H9 (cell line): ENCODE measurements around the gene CD3D. TPM values are rescaled to one million over a fixed set of nuclear protein-coding genes. Genes with fewer than 3 reads are reported as not detected.
A peak's percentile ranks its signal among the peaks of the same experiment; 100 is the strongest.

ENCODE experiments used
- DNase-seq: peaks from one replicate; pipeline ENCODE4 v3.0.0-alpha.2; 2017
- H2AFZ ChIP-seq: one replicate; pipeline ENCODE4 v1.6.1; 2013; ENCODE audit warnings: mild to moderate bottlenecking, low read length, control low read depth, moderate library complexity
- H2AK5ac ChIP-seq: 2 replicates; pipeline ENCODE4 v1.6.1; 2013; ENCODE audit warnings: low read length, control low read depth, mixed read lengths; ENCODE audit not compliant: insufficient read length
- H2BK120ac ChIP-seq: one replicate; pipeline ENCODE4 v1.6.1; 2013; ENCODE audit warnings: low read depth, mild to moderate bottlenecking, low read length, control low read depth, inconsistent platforms; ENCODE audit not compliant: poor library complexity, severe bottlenecking
- H2BK12ac ChIP-seq: 2 replicates; pipeline ENCODE4 v1.6.1; 2013; ENCODE audit warnings: low read length, control low read depth, mixed read lengths, low read depth; ENCODE audit not compliant: insufficient read length
- H2BK15ac ChIP-seq: 2 replicates; pipeline ENCODE4 v1.6.1; 2013; ENCODE audit warnings: low read depth, low read length, control low read depth
- H2BK20ac ChIP-seq: one replicate; pipeline ENCODE4 v1.6.1; 2013; ENCODE audit warnings: low read depth, mild to moderate bottlenecking, low read length, control low read depth, inconsistent platforms; ENCODE audit not compliant: poor library complexity, severe bottlenecking
- H2BK5ac ChIP-seq: 2 replicates; pipeline ENCODE4 v1.6.1; 2013; ENCODE audit warnings: low read length, control low read depth, mixed read lengths; ENCODE audit not compliant: insufficient read length
- H3K14ac ChIP-seq: 2 replicates; pipeline ENCODE4 v1.6.1; 2013; ENCODE audit warnings: low read length, control low read depth; ENCODE audit not compliant: insufficient read depth
- H3K18ac ChIP-seq: 2 replicates; pipeline ENCODE4 v1.6.1; 2013; ENCODE audit warnings: low read depth, mild to moderate bottlenecking, mixed read lengths, low read length, control low read depth; ENCODE audit not compliant: insufficient read length
- H3K23ac ChIP-seq: 2 replicates; pipeline ENCODE4 v1.6.1; 2013; ENCODE audit warnings: low read length, control low read depth, mixed read lengths, low read depth; ENCODE audit not compliant: insufficient read length
- H3K23me2 ChIP-seq: 2 replicates; pipeline ENCODE4 v1.6.1; 2013; ENCODE audit warnings: low read depth, mild to moderate bottlenecking, mixed read lengths, low read length, control low read depth; ENCODE audit not compliant: insufficient read length, poor library complexity, severe bottlenecking
- H3K27ac ChIP-seq: 2 replicates; pipeline ENCODE4 v1.5.1; 2013; ENCODE audit warnings: low read length, control low read depth, mixed read lengths, low read depth; ENCODE audit not compliant: insufficient read length
- H3K27me3 ChIP-seq: 2 replicates; pipeline ENCODE4 v1.6.1; 2013; ENCODE audit warnings: low read length, control low read depth, inconsistent platforms; ENCODE audit not compliant: insufficient read depth
- H3K4ac ChIP-seq: 2 replicates; pipeline ENCODE4 v1.6.1; 2013; ENCODE audit warnings: low read depth, mild to moderate bottlenecking, control low read depth, inconsistent platforms, low read length, moderate library complexity
- H3K4me1 ChIP-seq: 2 replicates; pipeline ENCODE4 v1.6.1; 2013; ENCODE audit warnings: low read length, control low read depth, inconsistent platforms; ENCODE audit not compliant: insufficient read depth
- H3K4me2 ChIP-seq: 2 replicates; pipeline ENCODE4 v1.6.1; 2013; ENCODE audit warnings: low read length, control low read depth, mixed read lengths; ENCODE audit not compliant: insufficient read length, insufficient read depth
- H3K56ac ChIP-seq: 2 replicates; pipeline ENCODE4 v1.6.1; 2013; ENCODE audit warnings: low read depth, mild to moderate bottlenecking, mixed read lengths, low read length, control low read depth; ENCODE audit not compliant: insufficient read length
- H3K79me1 ChIP-seq: 2 replicates; pipeline ENCODE4 v1.6.1; 2013; ENCODE audit warnings: low read depth, mild to moderate bottlenecking, moderate library complexity, low read length, control low read depth, inconsistent platforms; ENCODE audit not compliant: insufficient read depth, poor library complexity, severe bottlenecking
- H3K79me2 ChIP-seq: 2 replicates; pipeline ENCODE4 v1.6.1; 2013; ENCODE audit warnings: low read length, control low read depth, inconsistent platforms; ENCODE audit not compliant: insufficient read depth
- H3K9ac ChIP-seq: 2 replicates; pipeline ENCODE4 v1.6.1; 2013; ENCODE audit warnings: low read length, control low read depth, mixed read lengths; ENCODE audit not compliant: insufficient read length; ENCODE audit errors: extremely low read depth
- H3K9me3 ChIP-seq: one replicate; pipeline ENCODE4 v1.6.1; 2013; ENCODE audit warnings: low read depth, low read length, inconsistent platforms; ENCODE audit not compliant: control insufficient read depth
- H3T11ph ChIP-seq: one replicate; pipeline ENCODE4 v1.6.1; 2013; ENCODE audit warnings: mild to moderate bottlenecking, low read length, control low read depth, inconsistent platforms
- H4K20me1 ChIP-seq: one replicate; pipeline ENCODE4 v1.6.1; 2013; ENCODE audit not compliant: control insufficient read depth, insufficient read length, insufficient read depth
- H4K5ac ChIP-seq: 2 replicates; pipeline ENCODE4 v1.6.1; 2013; ENCODE audit warnings: low read depth, mild to moderate bottlenecking, mixed read lengths, low read length, control low read depth; ENCODE audit not compliant: insufficient read length
- H4K8ac ChIP-seq: replicated peaks from 2 replicates; pipeline ENCODE4 v1.6.1; 2013; ENCODE audit warnings: low read length, control low read depth, mixed read lengths, low read depth; ENCODE audit not compliant: insufficient read length
- H4K91ac ChIP-seq: 2 replicates; pipeline ENCODE4 v1.6.1; 2013; ENCODE audit warnings: low read depth, mild to moderate bottlenecking, moderate library complexity, mixed read lengths, low read length, control low read depth; ENCODE audit not compliant: insufficient read length
- H3K27ac Mint-ChIP-seq, 3 experiments: 2 replicates in 2 of 3; 3 replicates in 1 of 3; pipeline ENCODE4 v1.8.0; 2020 to 2021; ENCODE audit warnings: mixed read lengths in 3 of 3, mild to moderate bottlenecking in 1 of 3, moderate library complexity in 1 of 3
- H3K27me3 Mint-ChIP-seq: 2 replicates; pipeline ENCODE4 v1.8.0; 2021; ENCODE audit warnings: low read depth, mild to moderate bottlenecking, moderate library complexity, mixed read lengths
- H3K36me3 Mint-ChIP-seq, 3 experiments: 2 replicates in 2 of 3; 3 replicates in 1 of 3; pipeline ENCODE4 v1.8.0; 2020 to 2021; ENCODE audit warnings: low read depth in 3 of 3, mixed read lengths in 3 of 3; ENCODE audit not compliant: insufficient read depth in 1 of 3
- H3K4me1 Mint-ChIP-seq, 2 experiments: 2 replicates each; pipeline ENCODE4 v1.8.0; 2020; ENCODE audit warnings: mixed read lengths in 2 of 2
- H3K4me3 Mint-ChIP-seq, 2 experiments: 2 replicates in 1 of 2; 3 replicates in 1 of 2; pipeline ENCODE4 v1.8.0; 2020 to 2021; ENCODE audit warnings: mild to moderate bottlenecking in 2 of 2, mixed read lengths in 2 of 2, moderate library complexity in 1 of 2
- H3K9me3 Mint-ChIP-seq, 2 experiments: 2 replicates in 1 of 2; 3 replicates in 1 of 2; pipeline ENCODE4 v1.8.0; 2020; ENCODE audit warnings: mild to moderate bottlenecking in 2 of 2, mixed read lengths in 2 of 2, moderate library complexity in 1 of 2
- CTCF ChIP-seq: fragments of 200-600 bp; sonication (generic); conservative IDR thresholded peaks from 3 replicates; pipeline ENCODE4 v1.8.0; 2021; ENCODE audit warnings: antibody characterized with exemption, mild to moderate bottlenecking
- WGBS: extraction: QIAGEN DNeasy Blood & Tissue Kit; methylation state at CpG from one replicate; pipeline ENCODE4 v1.1.7; 2013; ENCODE audit warnings: missing lambda C conversion rate, low lambda C conversion rate, mixed read lengths; ENCODE audit not compliant: insufficient read length; ENCODE audit errors: extremely low coverage; 5-methylcytosine and 5-hydroxymethylcytosine counted together
- total RNA-seq: library from RNA; stranded (reverse); gene quantifications from 2 replicates; pipeline ENCODE4 v1.2.1, GENCODE V29; 2021

Gene CD3D
- total RNA-seq, 1 experiment from 2014 or later = not detected

- peaks cover 34% of the 10 kb centered on the region for H3K27me3 Mint-ChIP-seq
- no peaks in the 10 kb centered on the region for H3K79me1 ChIP-seq
Observed at GRCh38 chr11:118314988-118315411, 27.5 kb downstream of the CD3D start.

More at GRCh38 chr11:118314988-118315411, 27.5 kb downstream of the CD3D start:
- no peak overlapping the region for H3T11ph ChIP-seq
- no peak overlapping the region for H3K4ac ChIP-seq
- H4K8ac ChIP-seq = no peak overlapping the region
- H4K20me1 ChIP-seq = no peaks in the 10 kb centered on the region
- Mint-ChIP-seq H3K36me3 (peaks cover 0 to 3% (median 2%) of the 10 kb centered on the region in 3 experiments; a peak in 2 of 7 replicates), H3K4me3 (peak overlapping the region in 1 of 2 experiments; percentile 70; a peak in 3 of 5 replicates), H3K9me3 (peaks cover 0 to 3% of the 10 kb centered on the region in 2 experiments; a peak in 2 of 5 replicates), H3K4me1 (peaks cover 28 to 35% of the 10 kb centered on the region in 2 experiments), H3K27ac (peak overlapping the region in 2 of 3 experiments; percentile 56 to 75; a peak in 3 of 7 replicates)
- no CpG with 5 or more reads among the region's 7 CpGs for WGBS
- DNase-seq = no peak
- no peaks in the 10 kb centered on the region for H3K79me2 ChIP-seq
- H3K14ac ChIP-seq = no peak overlapping the region
- H2AK5ac ChIP-seq = no peak overlapping the region
- H3K4me1 ChIP-seq = peaks cover 6% of the 10 kb centered on the region; the same call in 1 of the 2 replicates
- H4K91ac ChIP-seq = no peak overlapping the region
- H3K4me2 ChIP-seq = peak overlapping the region; percentile 82
- no peak overlapping the region for H2BK5ac ChIP-seq
- H3K23me2 ChIP-seq = peaks cover 9% of the 10 kb centered on the region
- no peak overlapping the region for H3K56ac ChIP-seq
- no peak overlapping the region for H3K23ac ChIP-seq
- TF ChIP-seq CTCF = no peak
- no peaks in the 10 kb centered on the region for H3K27me3 ChIP-seq
- H3K18ac ChIP-seq = no peak overlapping the region
- no peak overlapping the region for H4K5ac ChIP-seq
- no peak overlapping the region for H2BK15ac ChIP-seq
- H3K9ac ChIP-seq = no peak overlapping the region
- no peaks in the 10 kb centered on the region for H3K9me3 ChIP-seq
- H2BK20ac ChIP-seq = no peak overlapping the region
- no peak overlapping the region for H2BK120ac ChIP-seq
- H2AFZ ChIP-seq = no peak overlapping the region
- no peak overlapping the region for H3K27ac ChIP-seq
- H2BK12ac ChIP-seq = no peak overlapping the region
